H9 (cell line): ENCODE data around the gene HECTD3. TPM values are rescaled to one million over a fixed set of nuclear protein-coding genes. Genes with fewer than 3 reads are reported as not detected.

ENCODE experiments used
- DNase-seq: peaks from one replicate; pipeline ENCODE4 v3.0.0-alpha.2; 2017
- H2AFZ ChIP-seq: one replicate; pipeline ENCODE4 v1.6.1; 2013; ENCODE audit warnings: mild to moderate bottlenecking, low read length, control low read depth, moderate library complexity
- H2AK5ac ChIP-seq: 2 replicates; pipeline ENCODE4 v1.6.1; 2013; ENCODE audit warnings: low read length, control low read depth, mixed read lengths; ENCODE audit not compliant: insufficient read length
- H2BK120ac ChIP-seq: one replicate; pipeline ENCODE4 v1.6.1; 2013; ENCODE audit warnings: low read depth, mild to moderate bottlenecking, low read length, control low read depth, inconsistent platforms; ENCODE audit not compliant: poor library complexity, severe bottlenecking
- H2BK12ac ChIP-seq: 2 replicates; pipeline ENCODE4 v1.6.1; 2013; ENCODE audit warnings: low read length, control low read depth, mixed read lengths, low read depth; ENCODE audit not compliant: insufficient read length
- H2BK15ac ChIP-seq: 2 replicates; pipeline ENCODE4 v1.6.1; 2013; ENCODE audit warnings: low read depth, low read length, control low read depth
- H2BK20ac ChIP-seq: one replicate; pipeline ENCODE4 v1.6.1; 2013; ENCODE audit warnings: low read depth, mild to moderate bottlenecking, low read length, control low read depth, inconsistent platforms; ENCODE audit not compliant: poor library complexity, severe bottlenecking
- H2BK5ac ChIP-seq: 2 replicates; pipeline ENCODE4 v1.6.1; 2013; ENCODE audit warnings: low read length, control low read depth, mixed read lengths; ENCODE audit not compliant: insufficient read length
- H3K14ac ChIP-seq: 2 replicates; pipeline ENCODE4 v1.6.1; 2013; ENCODE audit warnings: low read length, control low read depth; ENCODE audit not compliant: insufficient read depth
- H3K18ac ChIP-seq: 2 replicates; pipeline ENCODE4 v1.6.1; 2013; ENCODE audit warnings: low read depth, mild to moderate bottlenecking, mixed read lengths, low read length, control low read depth; ENCODE audit not compliant: insufficient read length
- H3K23ac ChIP-seq: 2 replicates; pipeline ENCODE4 v1.6.1; 2013; ENCODE audit warnings: low read length, control low read depth, mixed read lengths, low read depth; ENCODE audit not compliant: insufficient read length
- H3K23me2 ChIP-seq: 2 replicates; pipeline ENCODE4 v1.6.1; 2013; ENCODE audit warnings: low read depth, mild to moderate bottlenecking, mixed read lengths, low read length, control low read depth; ENCODE audit not compliant: insufficient read length, poor library complexity, severe bottlenecking
- H3K27ac ChIP-seq: 2 replicates; pipeline ENCODE4 v1.5.1; 2013; ENCODE audit warnings: low read length, control low read depth, mixed read lengths, low read depth; ENCODE audit not compliant: insufficient read length
- H3K27me3 ChIP-seq: 2 replicates; pipeline ENCODE4 v1.6.1; 2013; ENCODE audit warnings: low read length, control low read depth, inconsistent platforms; ENCODE audit not compliant: insufficient read depth
- H3K4ac ChIP-seq: 2 replicates; pipeline ENCODE4 v1.6.1; 2013; ENCODE audit warnings: low read depth, mild to moderate bottlenecking, control low read depth, inconsistent platforms, low read length, moderate library complexity
- H3K4me1 ChIP-seq: 2 replicates; pipeline ENCODE4 v1.6.1; 2013; ENCODE audit warnings: low read length, control low read depth, inconsistent platforms; ENCODE audit not compliant: insufficient read depth
- H3K4me2 ChIP-seq: 2 replicates; pipeline ENCODE4 v1.6.1; 2013; ENCODE audit warnings: low read length, control low read depth, mixed read lengths; ENCODE audit not compliant: insufficient read length, insufficient read depth
- H3K56ac ChIP-seq: 2 replicates; pipeline ENCODE4 v1.6.1; 2013; ENCODE audit warnings: low read depth, mild to moderate bottlenecking, mixed read lengths, low read length, control low read depth; ENCODE audit not compliant: insufficient read length
- H3K79me1 ChIP-seq: 2 replicates; pipeline ENCODE4 v1.6.1; 2013; ENCODE audit warnings: low read depth, mild to moderate bottlenecking, moderate library complexity, low read length, control low read depth, inconsistent platforms; ENCODE audit not compliant: insufficient read depth, poor library complexity, severe bottlenecking
- H3K79me2 ChIP-seq: 2 replicates; pipeline ENCODE4 v1.6.1; 2013; ENCODE audit warnings: low read length, control low read depth, inconsistent platforms; ENCODE audit not compliant: insufficient read depth
- H3K9ac ChIP-seq: 2 replicates; pipeline ENCODE4 v1.6.1; 2013; ENCODE audit warnings: low read length, control low read depth, mixed read lengths; ENCODE audit not compliant: insufficient read length; ENCODE audit errors: extremely low read depth
- H3K9me3 ChIP-seq: one replicate; pipeline ENCODE4 v1.6.1; 2013; ENCODE audit warnings: low read depth, low read length, inconsistent platforms; ENCODE audit not compliant: control insufficient read depth
- H3T11ph ChIP-seq: one replicate; pipeline ENCODE4 v1.6.1; 2013; ENCODE audit warnings: mild to moderate bottlenecking, low read length, control low read depth, inconsistent platforms
- H4K20me1 ChIP-seq: one replicate; pipeline ENCODE4 v1.6.1; 2013; ENCODE audit not compliant: control insufficient read depth, insufficient read length, insufficient read depth
- H4K5ac ChIP-seq: 2 replicates; pipeline ENCODE4 v1.6.1; 2013; ENCODE audit warnings: low read depth, mild to moderate bottlenecking, mixed read lengths, low read length, control low read depth; ENCODE audit not compliant: insufficient read length
- H4K8ac ChIP-seq: replicated peaks from 2 replicates; pipeline ENCODE4 v1.6.1; 2013; ENCODE audit warnings: low read length, control low read depth, mixed read lengths, low read depth; ENCODE audit not compliant: insufficient read length
- H4K91ac ChIP-seq: 2 replicates; pipeline ENCODE4 v1.6.1; 2013; ENCODE audit warnings: low read depth, mild to moderate bottlenecking, moderate library complexity, mixed read lengths, low read length, control low read depth; ENCODE audit not compliant: insufficient read length
- H3K27ac Mint-ChIP-seq, 3 experiments: 2 replicates in 2 of 3; 3 replicates in 1 of 3; pipeline ENCODE4 v1.8.0; 2020 to 2021; ENCODE audit warnings: mixed read lengths in 3 of 3, mild to moderate bottlenecking in 1 of 3, moderate library complexity in 1 of 3
- H3K27me3 Mint-ChIP-seq: 2 replicates; pipeline ENCODE4 v1.8.0; 2021; ENCODE audit warnings: low read depth, mild to moderate bottlenecking, moderate library complexity, mixed read lengths
- H3K36me3 Mint-ChIP-seq, 3 experiments: 2 replicates in 2 of 3; 3 replicates in 1 of 3; pipeline ENCODE4 v1.8.0; 2020 to 2021; ENCODE audit warnings: low read depth in 3 of 3, mixed read lengths in 3 of 3; ENCODE audit not compliant: insufficient read depth in 1 of 3
- H3K4me1 Mint-ChIP-seq, 2 experiments: 2 replicates each; pipeline ENCODE4 v1.8.0; 2020; ENCODE audit warnings: mixed read lengths in 2 of 2
- H3K4me3 Mint-ChIP-seq, 2 experiments: 2 replicates in 1 of 2; 3 replicates in 1 of 2; pipeline ENCODE4 v1.8.0; 2020 to 2021; ENCODE audit warnings: mild to moderate bottlenecking in 2 of 2, mixed read lengths in 2 of 2, moderate library complexity in 1 of 2
- H3K9me3 Mint-ChIP-seq, 2 experiments: 2 replicates in 1 of 2; 3 replicates in 1 of 2; pipeline ENCODE4 v1.8.0; 2020; ENCODE audit warnings: mild to moderate bottlenecking in 2 of 2, mixed read lengths in 2 of 2, moderate library complexity in 1 of 2
- CTCF ChIP-seq: fragments of 200-600 bp; sonication (generic); conservative IDR thresholded peaks from 3 replicates; pipeline ENCODE4 v1.8.0; 2021; ENCODE audit warnings: antibody characterized with exemption, mild to moderate bottlenecking
- WGBS: extraction: QIAGEN DNeasy Blood & Tissue Kit; methylation state at CpG from one replicate; pipeline ENCODE4 v1.1.7; 2013; ENCODE audit warnings: missing lambda C conversion rate, low lambda C conversion rate, mixed read lengths; ENCODE audit not compliant: insufficient read length; ENCODE audit errors: extremely low coverage; 5-methylcytosine and 5-hydroxymethylcytosine counted together
- total RNA-seq: library from RNA; stranded (reverse); gene quantifications from 2 replicates; pipeline ENCODE4 v1.2.1, GENCODE V29; 2021

HECTD3 gene
- total RNA-seq, 1 experiment from 2014 or later: 36.0 TPM

DNA sequence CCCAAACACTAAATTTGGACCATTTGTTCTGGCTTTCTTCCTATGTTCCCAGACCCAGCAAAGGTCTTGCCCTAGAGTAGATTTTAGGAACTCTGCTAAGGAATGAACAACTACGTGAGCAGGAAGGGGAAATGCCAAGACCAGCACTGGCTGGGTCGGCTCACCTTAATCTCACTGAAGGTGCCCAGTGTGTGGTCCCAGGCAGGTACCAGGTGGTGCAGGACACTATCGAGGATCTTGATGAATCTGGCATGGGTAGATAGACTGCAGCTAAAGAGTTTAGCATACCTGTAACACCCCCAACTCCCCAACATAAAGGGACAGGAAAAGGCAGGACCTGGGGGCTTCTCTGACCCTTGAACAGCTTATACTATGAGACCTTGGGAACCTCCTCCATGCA is 3.0 kb downstream of the HECTD3 start:
- Histone ChIP-seq H3K79me2 (no peaks in the 10 kb centered on the region), H3K4ac (no peak overlapping the region), H4K91ac (no peak overlapping the region), H2BK20ac (no peak overlapping the region), H3K23me2 (peaks cover 19% of the 10 kb centered on the region), H3T11ph (no peak overlapping the region), H3K27ac (no peak overlapping the region), H3K56ac (no peak overlapping the region), H2AK5ac (no peak overlapping the region), H4K20me1 (no peaks in the 10 kb centered on the region), H3K18ac (no peak overlapping the region), H3K23ac (no peak overlapping the region), H3K27me3 (no peaks in the 10 kb centered on the region), H2BK5ac (no peak overlapping the region), H3K79me1 (no peaks in the 10 kb centered on the region), H3K14ac (no peak overlapping the region), H2BK12ac (no peak overlapping the region), H2BK120ac (no peak overlapping the region), H3K4me2 (no peak overlapping the region), H4K5ac (no peak overlapping the region), H2BK15ac (no peak overlapping the region), H3K9me3 (no peaks in the 10 kb centered on the region), H4K8ac (no peak overlapping the region), H3K9ac (no peak overlapping the region), H2AFZ (no peak overlapping the region), H3K4me1 (peaks cover 6% of the 10 kb centered on the region)
- no peak overlapping the region for H3K27ac Mint-ChIP-seq
- no peaks in the 10 kb centered on the region; the same call in 1 of the 2 replicates for H3K27me3 Mint-ChIP-seq
- peaks cover 1 to 64% (median 39%) of the 10 kb centered on the region in 3 experiments; a peak in 6 of 7 replicates for H3K36me3 Mint-ChIP-seq
- no peak overlapping the region for H3K4me3 Mint-ChIP-seq
- WGBS: no CpG with 5 or more reads among the region's 3 CpGs
- no peaks in the 10 kb centered on the region for H3K9me3 Mint-ChIP-seq
- no peak for TF ChIP-seq CTCF
- no peak for DNase-seq
- H3K4me1 Mint-ChIP-seq: peaks cover 21% of the 10 kb centered on the region in 2 experiments
